NCI-H128 (cell line): ENCODE data around the gene ACAD10.

ENCODE experiments used
- DNase-seq: peaks from one replicate; lab custom pipeline; 2025; ENCODE audit not compliant: unreplicated experiment; lab: John Stamatoyannopoulos, UW

Gene ACAD10

DNA sequence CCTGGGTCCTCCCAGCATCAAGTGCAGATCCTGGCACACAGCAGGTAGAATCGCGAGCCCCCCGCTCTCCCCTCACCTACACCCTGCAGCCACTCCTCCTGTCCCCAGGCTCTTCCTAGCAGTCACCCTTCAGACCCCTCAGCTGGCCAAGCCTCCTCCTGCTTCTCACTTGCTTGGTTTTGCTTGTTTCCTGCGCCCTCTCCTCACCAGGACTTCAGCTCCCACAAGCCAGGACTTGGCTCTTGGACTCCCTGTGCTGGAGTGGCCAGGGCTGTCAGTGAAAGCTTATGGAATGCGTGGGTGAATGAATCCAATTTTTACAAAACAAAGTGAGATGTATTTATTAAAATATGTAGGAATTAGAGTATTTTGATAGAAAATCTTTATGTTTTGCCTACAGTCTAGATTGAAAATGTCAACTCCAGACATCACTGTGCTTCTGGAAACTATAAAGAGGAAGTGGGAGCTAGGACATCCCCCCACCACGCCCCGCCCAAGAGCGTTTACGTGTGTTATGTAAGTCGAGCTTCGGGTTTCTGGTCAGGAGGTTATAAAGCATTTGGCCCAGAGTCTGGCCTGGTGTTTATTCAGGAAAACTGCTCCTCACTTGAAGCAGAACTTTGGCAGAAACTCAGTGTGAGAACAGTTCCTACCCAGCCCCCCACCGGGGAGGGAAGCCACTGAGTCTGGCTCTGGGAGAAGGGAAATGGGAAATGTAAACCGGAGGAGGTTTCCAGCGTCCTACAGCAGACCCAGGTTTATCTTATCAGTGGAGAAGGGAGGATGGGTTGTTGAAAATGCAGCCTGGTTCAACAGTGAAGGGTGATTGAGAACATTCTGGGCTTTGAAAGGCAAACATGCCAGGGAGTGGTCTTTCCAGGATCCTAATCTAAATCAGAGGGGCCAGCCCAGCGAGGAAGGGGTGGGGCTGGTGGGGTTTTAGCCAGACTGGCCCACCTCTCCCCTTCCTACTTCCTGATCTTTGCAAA, 89.6 kb downstream of the ACAD10 start:
- no peak for DNase-seq

DNA sequence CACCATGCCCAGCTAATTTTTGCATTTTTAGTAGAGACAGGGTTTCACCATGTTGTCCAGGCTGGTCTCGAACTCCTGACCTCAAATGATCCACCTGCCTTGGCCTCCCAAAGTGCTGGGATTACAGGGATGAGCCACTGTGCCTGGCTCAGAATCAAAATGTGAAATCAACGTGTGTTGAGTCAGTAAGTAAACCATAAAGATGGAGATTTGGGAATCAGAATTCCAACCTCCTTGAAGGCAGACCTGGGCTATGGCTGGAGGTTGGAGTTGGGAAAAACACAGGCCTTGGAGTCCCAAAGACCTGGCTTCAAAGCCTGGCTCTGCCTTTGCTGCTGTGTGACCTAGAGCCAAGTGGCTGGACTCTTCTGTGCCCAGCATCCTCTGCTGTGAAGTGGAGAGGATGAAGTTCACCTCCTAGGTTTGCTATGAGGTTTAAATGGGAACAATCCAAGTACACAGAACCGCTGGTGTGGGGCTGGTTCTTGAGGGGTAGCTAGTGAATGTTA, 91.0 kb downstream of the ACAD10 start:
- no peak for DNase-seq

DNA sequence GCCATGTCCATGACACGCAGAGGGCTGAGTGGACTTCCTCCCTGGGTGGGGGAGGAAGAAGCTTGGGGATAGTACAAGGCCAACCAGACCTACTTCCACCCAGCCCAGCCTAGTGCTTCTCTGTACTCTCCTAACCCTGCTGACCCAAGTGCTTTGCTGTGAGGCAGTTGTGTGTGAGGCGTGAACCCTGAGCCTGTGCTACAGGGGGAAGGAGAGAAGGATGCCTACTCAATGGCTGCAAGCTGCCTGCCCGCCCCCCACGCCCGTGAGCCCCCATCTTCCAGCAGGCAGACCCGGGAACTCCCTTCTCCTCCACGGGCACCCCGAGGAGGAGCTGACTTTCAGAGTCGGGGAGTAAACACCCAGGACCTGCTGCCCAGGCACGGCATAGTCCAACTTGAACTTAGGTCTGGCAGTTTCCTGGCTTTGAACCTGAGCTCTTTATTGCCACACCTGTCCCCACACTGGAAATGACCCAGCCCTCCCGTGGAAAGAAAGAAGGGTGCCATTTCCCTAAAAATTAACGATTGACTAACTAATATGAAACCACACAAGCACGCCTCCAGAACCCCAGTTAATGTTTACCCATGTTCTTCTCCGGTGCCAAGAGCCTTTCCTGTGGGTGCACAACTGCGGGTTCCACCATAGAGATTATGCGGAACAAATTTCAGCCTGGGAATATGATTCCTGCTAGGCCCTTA, 91.6 kb downstream of the ACAD10 start:
- no peak for DNase-seq

DNA sequence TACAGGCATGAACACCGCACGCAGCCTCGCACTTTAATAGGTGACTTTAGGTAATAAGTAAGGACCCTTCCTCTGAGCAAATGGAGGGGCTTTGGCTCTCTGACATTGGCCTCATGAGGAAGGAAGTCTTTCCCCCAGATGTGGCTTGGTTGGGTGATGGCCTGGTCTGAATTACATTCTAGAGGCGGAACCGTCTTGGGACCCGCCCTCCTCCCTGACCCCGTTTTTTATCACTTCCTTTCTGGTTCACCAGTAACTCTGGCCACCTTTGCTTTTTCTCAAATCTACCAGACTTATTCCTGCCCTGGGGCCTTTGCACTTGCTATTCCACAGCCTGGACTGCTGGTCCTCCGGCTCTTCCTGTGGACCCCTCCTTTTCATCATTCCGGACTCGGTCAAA, 94.3 kb downstream of the ACAD10 start:
- no peak for DNase-seq

DNA sequence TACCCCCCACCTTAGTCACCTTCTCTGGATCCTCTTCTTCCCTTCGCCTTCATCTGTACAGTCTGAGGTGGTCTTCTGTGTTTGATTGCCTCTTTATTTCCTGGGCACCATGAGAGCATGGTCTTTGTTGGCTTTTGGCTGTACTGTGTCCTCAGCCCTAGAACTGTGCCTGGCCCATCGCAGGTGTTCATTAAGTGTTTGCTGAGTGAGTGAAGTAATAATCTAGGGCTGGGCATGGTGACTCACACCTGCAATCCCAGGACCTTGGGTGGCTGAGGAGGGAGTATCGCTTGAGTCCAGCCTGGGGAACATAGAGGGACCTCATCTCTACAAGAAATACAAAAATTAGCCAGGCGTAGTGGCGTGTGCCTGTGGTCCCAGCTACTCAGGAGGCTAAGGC, 94.8 kb downstream of the ACAD10 start:
- DNase-seq, result no peak

DNA sequence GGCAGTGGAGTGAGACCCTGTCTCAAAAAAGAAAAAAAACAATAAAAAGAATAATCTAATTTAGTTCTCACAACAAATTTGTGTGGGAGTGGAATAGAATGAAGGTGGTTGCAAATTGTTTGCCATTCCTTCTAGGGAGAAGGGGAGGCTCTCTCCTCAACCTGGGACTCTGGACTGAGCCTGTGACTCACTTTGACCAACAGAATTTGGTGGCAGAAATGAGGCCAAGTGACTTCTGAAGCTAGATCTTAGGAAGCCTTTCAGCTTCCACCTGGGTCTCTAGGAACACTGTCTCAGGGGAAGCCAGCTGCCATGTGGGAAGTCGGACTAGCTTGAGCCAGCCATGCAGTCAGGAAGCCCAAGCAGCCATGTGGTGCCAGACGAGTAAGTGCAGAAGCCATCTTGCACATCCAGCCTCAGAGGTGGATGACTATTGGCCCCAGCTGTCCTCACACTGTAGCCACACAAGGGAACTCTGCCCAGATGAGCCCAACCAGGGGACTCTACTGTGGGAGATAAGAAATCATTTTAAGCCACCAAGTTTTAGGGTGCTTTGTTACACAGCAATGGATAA, 95.3 kb downstream of the ACAD10 start:
- DNase-seq, result no peak

DNA sequence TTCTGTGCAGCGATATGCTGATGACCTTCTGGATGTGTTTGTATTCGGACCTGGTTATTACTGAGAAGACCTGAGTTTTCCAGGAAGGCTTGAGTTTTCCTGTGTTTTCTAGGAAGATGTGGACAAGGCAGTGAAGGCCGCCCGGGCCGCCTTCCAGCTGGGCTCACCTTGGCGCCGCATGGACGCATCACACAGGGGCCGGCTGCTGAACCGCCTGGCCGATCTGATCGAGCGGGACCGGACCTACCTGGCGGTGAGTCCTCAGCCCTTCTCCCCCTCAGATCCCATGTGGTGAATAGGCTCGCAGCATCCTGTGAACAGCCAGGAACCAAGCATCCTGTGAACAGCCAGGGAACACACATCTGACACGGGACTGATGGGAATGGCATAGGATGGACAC, 97.2 kb downstream of the ACAD10 start:
- no peak for DNase-seq

DNA sequence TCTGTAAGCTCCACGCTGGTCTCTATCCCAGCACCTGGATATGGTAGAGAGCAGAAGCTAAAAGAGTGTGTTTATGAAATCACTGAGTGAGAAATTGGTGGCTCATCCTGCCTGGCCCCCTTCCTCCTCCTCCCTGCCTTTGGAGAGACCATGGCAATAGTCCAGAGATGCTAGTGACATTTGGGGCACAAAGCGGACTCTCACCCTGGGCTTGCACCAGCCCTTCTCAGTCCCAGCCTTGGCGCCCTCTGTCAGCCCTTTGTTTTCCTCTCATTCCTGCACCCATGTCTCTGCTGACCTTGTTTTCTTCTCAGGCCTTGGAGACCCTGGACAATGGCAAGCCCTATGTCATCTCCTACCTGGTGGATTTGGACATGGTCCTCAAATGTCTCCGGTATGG, 99.1 kb downstream of the ACAD10 start:
- no peak for DNase-seq

DNA sequence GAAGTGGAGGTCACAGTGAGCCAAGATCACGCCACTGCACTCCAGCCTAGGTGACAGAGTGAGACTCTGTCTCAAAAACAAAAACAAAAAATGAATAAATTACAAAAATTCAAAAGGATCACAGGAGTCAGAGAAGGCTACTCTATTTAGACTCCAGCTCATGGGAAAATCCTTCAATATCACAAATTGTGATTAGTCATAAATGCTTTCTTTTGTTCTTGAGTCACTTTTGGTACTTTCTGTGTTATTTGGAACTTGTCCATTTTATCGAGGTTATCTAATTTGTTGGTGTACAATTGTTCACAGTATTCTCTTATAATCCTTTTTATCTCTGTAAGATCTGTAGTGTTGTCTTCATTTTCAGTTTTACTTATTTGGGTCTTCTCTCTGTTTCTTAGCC, 99.8 kb downstream of the ACAD10 start:
- DNase-seq, result no peak

DNA sequence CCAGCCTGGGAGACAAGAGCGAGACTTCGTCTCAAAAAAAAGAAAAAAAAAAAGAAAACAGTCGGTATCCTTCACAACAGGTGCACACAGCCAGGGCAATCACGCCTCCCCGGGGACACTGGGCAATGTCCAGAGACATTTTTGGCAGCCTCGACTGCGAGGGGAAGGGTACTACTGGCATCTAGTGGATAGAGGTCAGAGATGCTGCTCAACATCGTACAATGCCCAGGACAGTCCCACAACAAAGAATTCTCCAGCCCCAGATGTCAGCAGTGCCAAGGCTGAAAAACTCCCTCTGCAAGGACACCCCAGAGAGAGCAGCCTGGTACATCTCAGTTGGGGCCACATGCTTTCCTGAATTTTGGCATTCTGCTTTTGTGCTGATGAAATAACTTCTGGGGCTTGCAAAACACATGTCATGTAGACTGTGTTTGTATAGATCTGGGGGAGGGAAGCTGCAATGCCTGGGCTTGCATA, 102.4 kb downstream of the ACAD10 start:
- no peak for DNase-seq

DNA sequence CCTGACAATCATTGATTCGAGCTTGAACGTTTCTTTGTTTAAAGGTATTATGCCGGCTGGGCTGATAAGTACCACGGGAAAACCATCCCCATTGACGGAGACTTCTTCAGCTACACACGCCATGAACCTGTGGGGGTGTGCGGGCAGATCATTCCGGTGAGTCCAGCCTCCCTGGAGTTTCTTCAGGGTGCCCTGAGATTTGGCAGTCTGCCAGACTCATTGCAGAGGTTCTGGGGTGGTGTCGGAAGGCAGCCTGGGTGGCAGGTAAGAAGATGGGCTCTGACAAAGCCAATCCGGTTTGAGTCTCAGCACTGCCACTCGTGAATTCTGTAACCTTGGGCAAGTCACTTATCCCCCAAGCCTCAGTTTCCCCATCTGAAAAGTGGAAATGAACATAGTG, 103.9 kb downstream of the ACAD10 start:
- DNase-seq, result no peak

DNA sequence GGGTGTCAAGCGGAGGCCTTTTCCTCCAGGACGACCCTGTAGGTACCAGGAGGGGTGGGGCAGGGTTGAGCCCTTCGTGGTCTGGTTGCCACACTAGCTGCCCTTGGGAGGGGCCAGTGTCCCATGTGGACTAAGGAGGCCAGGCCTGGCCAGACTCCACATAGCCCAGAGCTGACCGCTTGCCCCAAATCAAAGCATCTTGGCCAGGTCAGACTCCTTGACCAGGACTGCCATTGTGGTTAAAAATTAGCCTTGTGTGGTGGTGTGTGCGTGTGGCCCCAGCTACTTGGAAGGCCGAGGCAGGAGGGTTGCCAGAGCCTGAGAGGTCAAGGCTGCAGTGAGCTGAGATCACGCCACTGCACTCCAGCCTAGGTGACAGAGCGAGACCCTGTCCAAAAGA, 105.7 kb downstream of the ACAD10 start:
- no peak for DNase-seq

DNA sequence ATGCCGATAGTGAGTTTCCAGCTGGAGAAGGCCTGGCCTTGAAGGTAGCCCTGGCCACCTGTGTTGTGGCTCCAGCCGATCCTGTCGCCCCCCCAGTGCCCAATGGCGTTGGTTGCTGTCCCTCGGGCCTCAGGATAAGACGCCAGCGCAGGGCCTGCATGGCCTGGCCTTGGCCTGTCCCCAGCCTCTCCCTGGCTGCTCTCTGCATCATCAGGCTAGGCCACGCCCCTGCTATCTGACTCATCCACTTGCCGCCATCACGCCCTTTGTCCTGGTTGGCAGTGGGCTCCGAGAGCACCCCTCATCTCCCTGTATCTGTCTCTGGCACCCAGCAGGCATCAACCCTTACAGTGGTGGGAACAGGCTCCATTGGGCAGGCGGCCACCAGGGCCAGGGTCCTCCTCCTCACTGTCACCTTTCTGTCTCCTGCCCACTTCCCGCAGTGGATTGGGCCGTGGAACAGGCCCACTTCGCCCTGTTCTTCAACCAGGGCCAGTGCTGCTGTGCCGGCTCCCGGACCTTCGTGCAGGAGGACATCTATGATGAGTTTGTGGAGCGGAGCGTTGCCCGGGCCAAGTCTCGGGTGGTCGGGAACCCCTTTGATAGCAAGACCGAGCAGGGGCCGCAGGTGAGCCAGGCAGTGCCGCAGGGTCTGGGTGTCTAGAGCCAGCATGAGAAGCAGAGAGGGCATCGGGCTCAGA, 106.5 kb downstream of the ACAD10 start:
- no peak for DNase-seq

DNA sequence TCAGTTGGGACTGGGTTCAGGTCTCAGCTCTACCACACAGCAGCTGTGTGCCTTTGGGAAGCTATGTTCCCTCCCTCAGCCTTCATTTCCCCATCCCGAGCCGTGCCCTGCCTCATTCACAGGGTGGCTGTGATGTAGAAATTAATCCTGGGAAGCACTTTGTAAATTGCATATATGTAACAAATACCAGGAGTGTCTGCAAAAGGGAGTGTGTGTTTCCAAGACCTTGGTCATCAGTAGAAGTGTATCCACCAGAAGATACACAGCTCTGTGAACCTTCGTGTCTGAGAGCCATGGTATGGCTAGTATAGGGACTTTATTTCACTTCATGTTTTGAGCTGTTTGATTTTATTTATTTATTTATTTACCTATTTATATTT, 107.0 kb downstream of the ACAD10 start:
- no peak for DNase-seq

DNA sequence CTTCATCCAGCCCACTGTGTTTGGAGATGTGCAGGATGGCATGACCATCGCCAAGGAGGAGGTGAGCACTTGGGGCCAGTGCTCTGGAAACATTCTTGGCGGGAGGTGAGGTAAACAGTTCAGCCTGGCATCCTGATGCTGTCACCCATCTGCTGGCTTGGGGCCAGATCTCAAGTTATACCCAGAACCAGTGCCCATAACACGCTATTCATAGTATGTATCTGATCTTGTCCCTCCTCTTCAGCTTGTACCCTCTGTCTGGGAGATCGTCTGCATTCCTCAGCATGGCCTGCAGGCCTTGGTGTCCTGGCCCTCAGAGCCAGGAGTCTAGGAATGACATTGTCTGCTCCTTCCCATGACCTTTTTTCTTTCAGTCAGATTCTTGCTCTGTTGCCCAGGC, 112.3 kb downstream of the ACAD10 start:
- DNase-seq, result no peak

DNA sequence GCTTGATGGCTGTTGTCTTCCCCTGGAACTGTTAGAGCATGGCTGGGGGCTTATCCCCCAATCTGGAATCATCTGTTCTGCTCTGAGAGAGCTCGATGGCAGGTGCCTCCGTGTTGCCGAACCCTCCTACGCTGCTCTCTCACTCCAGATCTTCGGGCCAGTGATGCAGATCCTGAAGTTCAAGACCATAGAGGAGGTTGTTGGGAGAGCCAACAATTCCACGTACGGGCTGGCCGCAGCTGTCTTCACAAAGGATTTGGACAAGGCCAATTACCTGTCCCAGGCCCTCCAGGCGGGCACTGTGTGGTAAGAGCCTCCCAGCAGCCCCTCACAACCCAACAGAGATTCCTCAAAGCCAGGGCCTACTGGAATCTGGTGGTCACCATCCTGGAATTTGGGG, 113.9 kb downstream of the ACAD10 start:
- no peak for DNase-seq

DNA sequence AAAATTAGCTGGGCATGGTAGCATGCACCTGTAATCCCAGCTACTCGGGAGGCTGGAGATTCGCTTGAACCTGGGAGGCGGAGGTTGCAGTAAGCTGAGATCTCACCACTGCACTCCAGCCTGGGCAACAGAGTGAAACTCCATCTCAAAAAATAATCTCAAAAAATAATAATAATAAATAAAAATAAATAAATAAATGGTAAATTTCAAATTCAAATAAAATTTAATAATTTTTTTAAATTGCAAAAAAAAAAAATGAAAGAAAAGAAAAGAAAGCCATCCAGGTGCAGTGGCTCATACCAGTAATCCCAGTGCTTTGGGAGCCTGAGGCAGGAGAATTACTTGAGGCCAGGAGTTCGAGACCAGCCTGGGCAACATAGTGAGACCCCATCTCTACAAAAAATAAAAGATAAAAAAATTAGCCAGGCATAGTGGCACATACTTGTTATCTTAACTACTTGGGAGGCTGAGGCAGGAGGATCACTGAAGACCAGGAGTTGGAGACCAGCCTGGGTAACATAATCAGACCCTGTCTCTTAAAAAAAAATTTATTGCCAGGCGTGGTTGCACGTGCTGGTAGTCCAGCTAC, 117.3 kb downstream of the ACAD10 start:
- no peak for DNase-seq

DNA sequence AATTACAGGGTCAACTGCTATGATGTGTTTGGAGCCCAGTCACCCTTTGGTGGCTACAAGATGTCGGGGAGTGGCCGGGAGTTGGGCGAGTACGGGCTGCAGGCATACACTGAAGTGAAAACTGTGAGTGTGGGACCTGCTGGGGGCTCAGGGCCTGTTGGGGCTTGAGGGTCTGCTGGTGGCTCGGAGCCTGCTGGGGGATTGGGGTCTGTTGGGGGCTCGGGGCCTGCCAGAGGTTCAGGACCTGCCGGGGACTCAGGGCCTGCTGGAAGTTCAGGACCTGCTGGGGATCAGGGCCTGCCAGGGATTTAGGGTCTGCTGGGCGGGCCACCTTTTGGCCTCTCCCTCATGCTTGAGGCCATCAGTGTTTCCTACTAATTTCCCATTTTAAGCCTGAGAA, 118.0 kb downstream of the ACAD10 start:
- DNase-seq, result no peak

DNA sequence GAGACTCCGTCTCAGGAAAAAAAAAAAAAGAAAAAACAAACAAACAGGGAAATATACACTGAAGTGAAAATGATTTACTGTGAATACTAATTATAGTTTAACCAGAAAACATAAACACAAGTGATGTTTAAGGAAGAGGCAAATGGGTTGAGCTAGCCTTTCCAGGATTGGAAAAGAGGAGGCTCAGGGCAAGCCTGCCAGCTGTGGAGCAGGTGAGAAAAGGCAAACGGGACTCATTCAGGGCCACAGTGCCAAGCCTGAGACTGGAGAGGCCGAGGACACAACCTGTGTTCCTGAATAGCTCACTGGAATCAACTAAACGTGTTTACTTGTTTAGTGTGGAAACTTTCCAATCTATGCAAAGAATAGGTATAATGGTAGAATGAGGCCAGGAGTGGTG, 120.5 kb downstream of the ACAD10 start:
- no peak for DNase-seq
